Breast epithelium (tissue), 4 donors: ENCODE measurements around the gene CRAMP1. TPM values are rescaled to one million over a fixed set of nuclear protein-coding genes. Genes with fewer than 3 reads are reported as not detected.

Experiments used
- DNase-seq, 2 donors: peaks; one replicate each; pipeline ENCODE4 v3.0.0-alpha.2; 2019; ENCODE audit warnings: low spot score in 2 of 2
- H3K27ac ChIP-seq, 2 donors: fragments of 200-600 bp; sonication (generic) in 1 of 2; one replicate each; pipeline ENCODE4 v1.5.1; 2016 to 2019; ENCODE audit warnings: mild to moderate bottlenecking in 1 of 2
- H3K27me3 ChIP-seq, 2 donors: fragments of 200-600 bp; sonication (generic) in 1 of 2; one replicate each; pipeline versions ENCODE4 v1.5.1 to v1.6.0; 2017 to 2019; ENCODE audit warnings: control low read depth in 1 of 2, mild to moderate bottlenecking in 1 of 2
- H3K36me3 ChIP-seq: fragments of 200-600 bp; one replicate; pipeline ENCODE4 v1.5.1; 2019
- H3K4me1 ChIP-seq, 2 donors: fragments of 200-600 bp; sonication (generic); one replicate each; pipeline ENCODE4 v1.5.1; 2016 to 2019; ENCODE audit warnings: control low read depth in 1 of 2
- H3K4me3 ChIP-seq, 3 donors: fragments of 200-600 bp; sonication (generic); 1 replicate in 2 of 3; 2 replicates in 1 of 3; pipeline ENCODE4 v1.5.1; 2016 to 2019; ENCODE audit warnings: mild to moderate bottlenecking in 3 of 3, moderate library complexity in 2 of 3
- H3K9me3 ChIP-seq, 2 donors: fragments of 200-600 bp; sonication (generic) in 1 of 2; one replicate each; pipeline ENCODE4 v1.5.1; 2016 to 2019; ENCODE audit warnings: control low read depth in 1 of 2
- POLR2A ChIP-seq: fragments of 450-650 bp; IDR thresholded peaks from one replicate; pipeline ENCODE4 v1.6.1; 2016; ENCODE audit warnings: antibody characterized with exemption, mild to moderate bottlenecking, moderate library complexity
- POLR2AphosphoS5 ChIP-seq, 3 donors: sonication (generic); formaldehyde crosslinking; IDR thresholded peaks; one replicate each; pipeline ENCODE4 v1.6.1; 2017; ENCODE audit warnings: antibody characterized with exemption in 3 of 3
- intact Hi-C: fragments of 100-400 bp; cut with DNase I; formaldehyde crosslinking; loops from one replicate; pipeline ENCODE4 v1.15.1; 2023; ENCODE audit warnings: low total_unique reads
- total RNA-seq, 3 donors: library from RNA; depleted of rRNA; stranded (reverse); fragments of >200 nt; gene quantifications; one replicate each; pipeline ENCODE4 v1.1.0, GENCODE V29; 2016
- TF ChIP-seq, protein P1 (sequence below), 3 donors: fragments of 450-650 bp; IDR thresholded peaks; one replicate each; pipeline ENCODE4 v1.5.1; 2016 to 2017; ENCODE audit warnings: antibody characterized with exemption in 3 of 3, mild to moderate bottlenecking in 3 of 3, moderate library complexity in 3 of 3

The CRAMP1 gene
- total RNA-seq, 3 donors from 2014 or later = 9.6 to 13.8 (median 10.8) TPM

DNA sequence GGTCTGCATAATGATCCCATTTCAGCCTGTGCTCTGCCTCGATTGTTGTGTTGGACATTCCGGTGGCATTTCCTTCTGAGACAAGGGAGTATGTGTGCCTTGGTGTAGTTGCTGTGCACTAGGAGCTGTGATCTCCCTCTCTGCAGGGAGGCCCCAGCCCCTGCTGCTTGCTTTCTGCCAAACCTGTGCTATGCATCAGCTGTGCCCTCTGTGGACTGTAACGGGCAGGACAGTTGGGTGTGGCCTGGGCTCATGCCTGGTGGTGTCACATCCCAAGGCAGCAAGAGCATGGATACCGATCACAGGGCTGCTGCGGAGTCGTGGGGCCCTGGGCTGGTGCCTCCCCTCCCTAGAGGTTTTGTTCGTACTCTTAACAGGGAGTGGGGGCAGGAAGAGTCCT, 62.1 kb downstream of the CRAMP1 start:
- H3K9me3 ChIP-seq = no peaks in the 10 kb centered on the region
- H3K4me1 ChIP-seq = no peaks in the 10 kb centered on the region
- intact Hi-C loops = no loop called here
- H3K4me3 ChIP-seq = no peak overlapping the region
- no peak for TF ChIP-seq POLR2AphosphoS5 (IDR thresholded peaks at IDR 0.05)
- TF ChIP-seq, protein P1, sequence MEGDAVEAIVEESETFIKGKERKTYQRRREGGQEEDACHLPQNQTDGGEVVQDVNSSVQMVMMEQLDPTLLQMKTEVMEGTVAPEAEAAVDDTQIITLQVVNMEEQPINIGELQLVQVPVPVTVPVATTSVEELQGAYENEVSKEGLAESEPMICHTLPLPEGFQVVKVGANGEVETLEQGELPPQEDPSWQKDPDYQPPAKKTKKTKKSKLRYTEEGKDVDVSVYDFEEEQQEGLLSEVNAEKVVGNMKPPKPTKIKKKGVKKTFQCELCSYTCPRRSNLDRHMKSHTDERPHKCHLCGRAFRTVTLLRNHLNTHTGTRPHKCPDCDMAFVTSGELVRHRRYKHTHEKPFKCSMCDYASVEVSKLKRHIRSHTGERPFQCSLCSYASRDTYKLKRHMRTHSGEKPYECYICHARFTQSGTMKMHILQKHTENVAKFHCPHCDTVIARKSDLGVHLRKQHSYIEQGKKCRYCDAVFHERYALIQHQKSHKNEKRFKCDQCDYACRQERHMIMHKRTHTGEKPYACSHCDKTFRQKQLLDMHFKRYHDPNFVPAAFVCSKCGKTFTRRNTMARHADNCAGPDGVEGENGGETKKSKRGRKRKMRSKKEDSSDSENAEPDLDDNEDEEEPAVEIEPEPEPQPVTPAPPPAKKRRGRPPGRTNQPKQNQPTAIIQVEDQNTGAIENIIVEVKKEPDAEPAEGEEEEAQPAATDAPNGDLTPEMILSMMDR (IDR thresholded peaks at IDR 0.05) = no peak
- no peak for TF ChIP-seq POLR2A
- peaks cover 14% of the 10 kb centered on the region for H3K36me3 ChIP-seq
- no peak for DNase-seq
- H3K27me3 ChIP-seq = no peaks in the 10 kb centered on the region
- H3K27ac ChIP-seq = no peak overlapping the region

DNA sequence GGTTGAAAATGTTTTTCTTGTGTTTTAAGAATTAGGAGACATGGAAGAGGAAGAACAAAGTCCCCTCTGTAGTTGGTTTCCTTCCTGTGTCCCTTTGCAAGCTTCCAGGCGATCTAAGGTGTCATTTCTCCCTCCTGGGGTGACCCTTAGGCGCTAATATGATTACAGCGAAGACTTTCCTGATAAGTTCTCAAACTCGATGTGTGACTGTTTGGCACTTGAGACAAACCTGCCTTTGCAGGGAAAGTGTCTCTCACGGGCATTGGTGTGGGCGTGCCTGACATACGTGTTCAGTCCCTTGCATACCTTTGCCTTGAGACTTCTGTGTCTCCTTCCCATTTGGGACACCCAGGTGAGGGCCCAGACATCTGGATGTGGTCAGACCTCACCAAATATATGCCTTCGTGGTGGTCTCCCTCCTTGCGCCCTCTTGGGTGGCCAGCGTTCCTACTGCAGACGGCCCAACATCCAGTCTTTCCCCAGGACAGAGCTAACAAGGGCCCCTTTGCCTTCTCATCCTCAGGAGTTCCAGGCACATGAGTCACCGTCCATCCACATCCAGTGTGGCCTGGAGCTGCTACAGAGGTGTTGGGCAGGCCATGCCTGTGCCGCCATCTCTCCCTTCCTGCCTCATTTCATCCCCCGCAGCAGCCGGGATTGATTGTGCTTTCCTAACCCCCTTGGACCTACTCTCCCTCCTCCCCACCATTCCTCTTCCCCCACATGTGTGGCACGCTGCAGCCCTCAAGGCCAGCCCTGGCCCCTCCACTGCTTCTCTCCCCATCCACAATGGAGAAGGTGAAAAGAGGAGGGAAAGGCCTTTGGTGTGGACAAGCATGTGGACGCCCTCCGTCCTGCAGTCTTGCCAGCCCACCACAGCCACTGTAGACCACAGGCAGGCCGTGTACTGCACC, 62.8 kb downstream of the CRAMP1 start:
- TF ChIP-seq POLR2A = no peak
- TF ChIP-seq, protein P1 (IDR thresholded peaks at IDR 0.05) = no peak
- no peak for TF ChIP-seq POLR2AphosphoS5 (IDR thresholded peaks at IDR 0.05)
- Histone ChIP-seq H3K9me3 (no peaks in the 10 kb centered on the region), H3K27ac (no peak overlapping the region), H3K4me3 (no peak overlapping the region), H3K27me3 (no peaks in the 10 kb centered on the region), H3K36me3 (peaks cover 14% of the 10 kb centered on the region), H3K4me1 (no peaks in the 10 kb centered on the region)
- intact Hi-C loops = no loop called here
- no peak for DNase-seq

DNA sequence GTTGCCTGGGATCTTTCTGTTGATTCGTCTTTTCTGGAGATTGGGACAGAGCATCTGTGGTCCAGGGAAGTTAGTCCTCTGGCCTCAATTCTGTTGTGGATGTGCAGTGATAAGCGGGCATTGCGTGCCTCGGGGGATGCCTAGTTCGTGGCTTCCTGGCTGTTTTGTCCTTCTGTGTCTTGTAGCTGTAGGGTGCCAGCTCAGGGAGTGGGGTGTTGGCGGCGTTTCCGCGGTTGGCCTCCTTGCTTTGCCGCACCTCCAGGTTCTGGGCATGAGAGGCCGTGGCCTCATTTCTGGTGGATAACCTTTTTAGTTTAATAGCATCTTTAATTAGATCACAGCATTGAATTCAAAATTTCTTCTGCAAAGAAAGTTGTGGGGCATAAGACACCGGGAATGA, 64.5 kb downstream of the CRAMP1 start:
- no peak overlapping the region for H3K27ac ChIP-seq
- H3K4me1 ChIP-seq = no peaks in the 10 kb centered on the region
- H3K27me3 ChIP-seq = no peaks in the 10 kb centered on the region
- H3K4me3 ChIP-seq = no peak overlapping the region
- no peak for DNase-seq
- intact Hi-C loops = no loop called here
- TF ChIP-seq POLR2AphosphoS5 (IDR thresholded peaks at IDR 0.05) (no peak), POLR2A (no peak)
- TF ChIP-seq, protein P1 (IDR thresholded peaks at IDR 0.05) = no peak
- H3K9me3 ChIP-seq = no peaks in the 10 kb centered on the region
- H3K36me3 ChIP-seq = peaks cover 4% of the 10 kb centered on the region

DNA sequence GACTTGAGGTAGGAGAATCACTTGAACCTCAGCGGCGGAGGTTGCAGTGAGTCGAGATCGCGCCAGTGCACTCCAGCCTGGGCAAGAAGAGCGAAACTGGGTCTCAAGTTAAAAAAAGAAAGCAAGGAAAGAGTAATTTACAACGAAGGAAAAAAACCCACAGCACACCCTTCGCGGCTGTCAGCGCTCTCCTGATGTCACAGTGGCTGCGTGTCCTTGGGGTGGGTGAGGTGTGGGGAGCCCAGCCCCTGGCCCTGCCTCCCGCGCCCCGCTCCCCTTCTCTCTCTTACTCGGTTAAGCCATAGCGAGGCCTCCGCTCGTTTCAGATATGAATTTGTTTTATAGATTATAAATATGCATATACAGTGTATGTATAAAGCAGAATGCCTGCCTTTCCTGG, 65.2 kb downstream of the CRAMP1 start:
- no peaks in the 10 kb centered on the region for H3K4me1 ChIP-seq
- no peaks in the 10 kb centered on the region for H3K9me3 ChIP-seq
- intact Hi-C loops = no loop called here
- TF ChIP-seq POLR2AphosphoS5 (IDR thresholded peaks at IDR 0.05) (no peak), POLR2A (no peak)
- TF ChIP-seq, protein P1 (IDR thresholded peaks at IDR 0.05) = no peak
- H3K27ac ChIP-seq = no peak overlapping the region
- peak overlapping the region; percentile 74 to 89 (median 80) for H3K4me3 ChIP-seq
- H3K27me3 ChIP-seq = no peaks in the 10 kb centered on the region
- DNase-seq = no peak
- H3K36me3 ChIP-seq = no peaks in the 10 kb centered on the region

DNA sequence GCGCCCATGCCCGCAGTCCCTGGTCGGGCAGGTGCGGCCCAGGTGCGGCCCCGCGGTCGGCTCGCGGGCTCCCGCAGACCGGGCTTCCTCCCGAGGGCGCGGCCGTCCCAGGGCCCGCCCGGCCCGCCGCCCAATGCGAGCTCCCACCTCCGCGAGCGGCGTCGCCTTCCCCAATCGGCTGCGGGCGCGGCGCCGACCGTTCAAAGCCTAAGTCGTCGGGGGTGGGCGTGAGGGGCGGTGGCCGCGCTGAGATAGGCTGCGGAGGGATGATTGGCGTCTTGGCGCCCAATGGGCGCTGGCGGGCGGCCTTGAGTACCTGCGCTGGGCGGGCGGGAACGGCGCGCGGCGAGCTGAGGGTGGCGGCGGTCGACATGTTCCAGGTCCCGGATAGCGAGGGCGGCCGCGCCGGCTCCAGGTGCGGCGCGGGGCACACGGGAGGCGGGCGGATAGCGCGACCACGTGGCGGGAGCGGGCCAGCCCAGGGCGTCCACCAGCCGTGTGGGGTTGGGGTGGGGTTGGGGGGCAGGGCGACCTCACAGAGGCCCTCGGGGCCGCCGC, 65.9 kb downstream of the CRAMP1 start, which contains the start of gene JPT2:
TSS of gene JPT2 (plus strand) at position 338 of the 558 bp plus-strand sequence. CDS start at position 372, 34 bp downstream.
- peak; percentile 97 to 98 for DNase-seq
- Histone ChIP-seq H3K27ac (peak within 1 kb of the TSS; percentile 82 to 86), H3K4me3 (peak within 1 kb of the TSS; percentile 74 to 89 (median 80)), H3K4me1 (no peaks in the 10 kb centered on the region), H3K27me3 (no peaks in the 10 kb centered on the region), H3K9me3 (no peaks in the 10 kb centered on the region), H3K36me3 (no peaks in the 10 kb centered on the region)
- TF ChIP-seq, protein P1 (IDR thresholded peaks at IDR 0.05) = no peak
- peak; percentile 40 to 75 (median 65) for TF ChIP-seq POLR2AphosphoS5 (IDR thresholded peaks at IDR 0.05)
- intact Hi-C loops = no loop called here
